Measurements from ENCODE around the gene SRGAP1. TPM values are rescaled to one million over a fixed set of nuclear protein-coding genes. Genes with fewer than 3 reads are reported as not detected.

The SRGAP1 gene
- total and polyA plus RNA-seq, 2 of the 8 experiments (the other 6 are each of a cell fraction or from before 2014, with no cell fraction given) = 3.2 to 7.3 TPM

- H3K27me3 ChIP-seq (replicated peaks in 1 of 4; ENCODE audit: control insufficient read depth in 3 of 4, extremely low read depth in 1 of 4, insufficient read depth in 3 of 4, low read length in 3 of 4) = no peaks in the 10 kb centered on the region
- H4K8ac ChIP-seq (ENCODE audit: extremely low read depth, insufficient read depth, low read length) = no peak overlapping the region
- H4K91ac ChIP-seq (replicated peaks; ENCODE audit: insufficient read length, low read length) = no peak overlapping the region
- H4K20me1 ChIP-seq (replicated peaks in 1 of 2; ENCODE audit: control insufficient read depth in 1 of 2, insufficient read depth in 2 of 2, low read length in 2 of 2) = no peaks in the 10 kb centered on the region
- H2AK5ac ChIP-seq (ENCODE audit: low read depth, low read length) = no peak overlapping the region
- H3K79me2 ChIP-seq (ENCODE audit: control insufficient read depth in 1 of 2, insufficient read depth in 2 of 2, low read length in 2 of 2) = no peaks in the 10 kb centered on the region; a peak in 1 of 4 replicates
- no peak overlapping the region for H3K14ac ChIP-seq (ENCODE audit: insufficient read length)
- WGBS, 2 experiments (ENCODE audit: extremely low coverage in 1 of 2, insufficient coverage in 1 of 2, insufficient read length in 1 of 2, insufficient replicate concordance in 2 of 2, low coverage in 1 of 2, low lambda C conversion rate in 2 of 2, missing lambda C conversion rate in 1 of 2) = 92% methylated on average over 4 of the region's 4 CpGs; no CpG with 5 or more reads in 1 of the 2 experiments
- H3K27ac ChIP-seq (ENCODE audit: low read depth, low read length) = no peak overlapping the region
- H2BK5ac ChIP-seq (ENCODE audit: low read depth, low read length) = no peak overlapping the region
- H2AFZ ChIP-seq (ENCODE audit: low read length) = no peak overlapping the region
- no peak overlapping the region for H3K4ac ChIP-seq (replicated peaks; ENCODE audit: insufficient read length, low read depth, low read length)
- TF ChIP-seq RFX5 (IDR thresholded peaks at IDR 0.05; ENCODE audit: borderline replicate concordance, low read depth, low read length) (no peak), CEBPB (IDR thresholded peaks at IDR 0.05; ENCODE audit: low read depth, low read length) (no peak), BACH1 (IDR thresholded peaks at IDR 0.05; ENCODE audit: low read length) (no peak)
- DNase-seq (ENCODE audit: low read depth in 1 of 2, low spot score in 2 of 2) (no peak), FAIRE-seq (no peak)
- no peaks in the 10 kb centered on the region for H3K9me3 ChIP-seq (ENCODE audit: insufficient read depth in 2 of 2, low read depth in 1 of 2, low read length in 1 of 2)
- no peak overlapping the region for H3K9ac ChIP-seq (replicated peaks in 1 of 4; ENCODE audit: extremely low read depth in 1 of 4, low read depth in 3 of 4, low read length in 3 of 4)
- no peak overlapping the region for H4K5ac ChIP-seq (ENCODE audit: insufficient read length, low read depth, low read length)
- H2BK12ac ChIP-seq (ENCODE audit: low read depth, low read length) = no peak overlapping the region
- H2BK20ac ChIP-seq (ENCODE audit: low read length) = no peak overlapping the region
- no peak overlapping the region for H3K4me3 ChIP-seq (ENCODE audit: extremely low read depth in 1 of 4, insufficient read depth in 2 of 4, low read depth in 3 of 4, low read length in 4 of 4)
- H2BK15ac ChIP-seq (ENCODE audit: low read length) = no peak overlapping the region
- no peaks in the 10 kb centered on the region; a peak in 1 of 7 replicates for H3K4me1 ChIP-seq (replicated peaks in 1 of 4; ENCODE audit: control insufficient read depth in 3 of 4, insufficient read depth in 4 of 4, low read length in 3 of 4)
- H3K23me2 ChIP-seq (ENCODE audit: low read depth, low read length) = no peaks in the 10 kb centered on the region
- H3K36me3 ChIP-seq (ENCODE audit: control insufficient read depth in 2 of 4, insufficient read depth in 4 of 4, low read length in 3 of 4) = no peaks in the 10 kb centered on the region
- no peaks in the 10 kb centered on the region; the same call in 1 of the 2 replicates for H3K79me1 ChIP-seq (ENCODE audit: low read depth, low read length)
- H3K23ac ChIP-seq (ENCODE audit: insufficient read length) = no peak overlapping the region
- no peak overlapping the region for H3K56ac ChIP-seq (replicated peaks; ENCODE audit: insufficient read length, low read depth, low read length)
- no peak overlapping the region for H2BK120ac ChIP-seq (replicated peaks; ENCODE audit: low read depth, low read length)
- POLR2A ChIA-PET (ENCODE audit: partially characterized antibody) = no interaction called here
- no peak overlapping the region for H3K4me2 ChIP-seq (ENCODE audit: insufficient read depth in 1 of 2, low read depth in 2 of 2, low read length in 2 of 2)
- H3K18ac ChIP-seq (ENCODE audit: extremely low read depth, low read length) = no peak overlapping the region
- CTCF ChIA-PET (ENCODE audit: partially characterized antibody) = interaction anchor here (1.0 to 1.4 kb wide), 3 partner anchors 9 to 37 kb away, joined by 3 to 6 read pairs (median 3); no protein-coding TSS in a partner anchor
Observed at GRCh38 chr12:63898764-63899337, 54.4 kb downstream of the SRGAP1 start.
